Glutamatergic neuron (in vitro differentiated cells): Measurements from ENCODE around the gene UCP2. TPM values are rescaled to one million over a fixed set of nuclear protein-coding genes. Genes with fewer than 3 reads are reported as not detected.

Experiments
- DNase-seq: peaks from one replicate; pipeline ENCODE4 v3.0.0; 2022
- H3K27ac Mint-ChIP-seq: one replicate; pipeline ENCODE4 v1.8.0; 2020; ENCODE audit warnings: mild to moderate bottlenecking, mixed read lengths, inconsistent platforms; ENCODE audit not compliant: unreplicated experiment
- H3K27me3 Mint-ChIP-seq: one replicate; pipeline ENCODE4 v1.8.0; 2020; ENCODE audit warnings: mild to moderate bottlenecking, moderate library complexity, mixed read lengths, inconsistent platforms; ENCODE audit not compliant: unreplicated experiment
- H3K36me3 Mint-ChIP-seq: one replicate; pipeline ENCODE4 v1.8.0; 2020; ENCODE audit warnings: mild to moderate bottlenecking, mixed read lengths, inconsistent platforms; ENCODE audit not compliant: unreplicated experiment
- H3K4me1 Mint-ChIP-seq: one replicate; pipeline ENCODE4 v1.8.0; 2020; ENCODE audit warnings: mild to moderate bottlenecking, low read depth, mixed read lengths, inconsistent platforms; ENCODE audit not compliant: unreplicated experiment
- H3K4me3 Mint-ChIP-seq: one replicate; pipeline ENCODE4 v1.8.0; 2020; ENCODE audit warnings: mild to moderate bottlenecking, mixed read lengths, inconsistent platforms; ENCODE audit not compliant: unreplicated experiment
- H3K9me3 Mint-ChIP-seq: one replicate; pipeline ENCODE4 v1.8.0; 2020; ENCODE audit warnings: mild to moderate bottlenecking, moderate library complexity, mixed read lengths, inconsistent platforms; ENCODE audit not compliant: unreplicated experiment
- CTCF ChIP-seq: fragments of 200-600 bp; sonication (generic); IDR thresholded peaks from one replicate; pipeline ENCODE4 v1.5.0; 2021; ENCODE audit not compliant: partially characterized antibody, unreplicated experiment
- total RNA-seq: library from RNA; stranded (reverse); fragmentation: NEBNext Ultra II Directional; extraction: Animal tissue kit (Norgen Biotek cat#: 25700); gene quantifications from one replicate; pipeline ENCODE4 v1.2.1, GENCODE V29; 2021; ENCODE audit not compliant: unreplicated experiment

UCP2 gene
- total RNA-seq, 1 donor from 2014 or later = 91.1 TPM

- H3K9me3 Mint-ChIP-seq = peaks cover 6% of the 10 kb centered on the region
- peaks cover 2% of the 10 kb centered on the region for H3K27me3 Mint-ChIP-seq
- H3K4me3 Mint-ChIP-seq = no peak overlapping the region
- TF ChIP-seq CTCF = no peak
- DNase-seq = no peak
- H3K4me1 Mint-ChIP-seq = peaks cover 3% of the 10 kb centered on the region
- H3K27ac Mint-ChIP-seq = no peak overlapping the region
- no peaks in the 10 kb centered on the region for H3K36me3 Mint-ChIP-seq
Observed at GRCh38 chr11:74007691-74008372, 25.2 kb upstream of the UCP2 start.

- Mint-ChIP-seq H3K9me3 (peaks cover 6% of the 10 kb centered on the region), H3K27me3 (peaks cover 2% of the 10 kb centered on the region), H3K4me3 (no peak overlapping the region), H3K27ac (no peak overlapping the region), H3K4me1 (peaks cover 5% of the 10 kb centered on the region), H3K36me3 (no peaks in the 10 kb centered on the region)
- no peak for DNase-seq
- TF ChIP-seq CTCF = no peak
Observed at GRCh38 chr11:74006743-74007304, 24.2 kb upstream of the UCP2 start.

- Mint-ChIP-seq H3K27ac (no peak overlapping the region), H3K9me3 (peaks cover 5% of the 10 kb centered on the region), H3K36me3 (no peaks in the 10 kb centered on the region), H3K27me3 (peaks cover 2% of the 10 kb centered on the region), H3K4me3 (no peak overlapping the region), H3K4me1 (peaks cover 12% of the 10 kb centered on the region)
- no peak for TF ChIP-seq CTCF
- no peak for DNase-seq
Observed at GRCh38 chr11:74005721-74006517, 23.3 kb upstream of the UCP2 start.

GRCh38 chr11:74004759-74005615 is 22.3 kb upstream of the UCP2 start:
- no peaks in the 10 kb centered on the region for H3K36me3 Mint-ChIP-seq
- no peak overlapping the region for H3K4me3 Mint-ChIP-seq
- peaks cover 3% of the 10 kb centered on the region for H3K9me3 Mint-ChIP-seq
- peaks cover 16% of the 10 kb centered on the region for H3K4me1 Mint-ChIP-seq
- no peak for TF ChIP-seq CTCF
- peaks cover 2% of the 10 kb centered on the region for H3K27me3 Mint-ChIP-seq
- no peak for DNase-seq
- H3K27ac Mint-ChIP-seq = no peak overlapping the region
